GM12864 (cell line): ENCODE results near the gene CLDN19.
"Not testable (repeated sequence)": the region's sequence is repeated elsewhere in the genome, so short reads cannot be mapped to it uniquely, and the experiment has no call there.

ENCODE experiments used
- DNase-seq: peaks from one replicate; pipeline ENCODE4 v3.0.0-alpha.2; 2011; ENCODE audit warnings: low read depth
- H3K4me3 ChIP-seq: 2 replicates; pipeline ENCODE4 v1.5.1; 2011; ENCODE audit warnings: mild to moderate bottlenecking, low read depth, low read length, control low read depth
- CTCF ChIP-seq: IDR thresholded peaks from 2 replicates; pipeline ENCODE4 v1.5.1; 2011; ENCODE audit warnings: low read depth, mild to moderate bottlenecking, moderate library complexity, low read length, control low read depth, inconsistent platforms; ENCODE audit errors: missing control alignments

CLDN19 gene

GRCh38 chr1:42730002-42730401 is 10.0 kb downstream of the CLDN19 start:
- no peak overlapping the region for H3K4me3 ChIP-seq
- no peak for TF ChIP-seq CTCF
- DNase-seq = no peak

- H3K4me3 ChIP-seq, DNase-seq: not testable (repeated sequence)
Measured at GRCh38 chr1:42725820-42726219, 14.2 kb downstream of the CLDN19 start.

- no peak overlapping the region for H3K4me3 ChIP-seq
- no peak for DNase-seq
- no peak for TF ChIP-seq CTCF
Measured at GRCh38 chr1:42723511-42723910, 16.5 kb downstream of the CLDN19 start.

GRCh38 chr1:42722403-42722802 is 17.6 kb downstream of the CLDN19 start:
- H3K4me3 ChIP-seq, DNase-seq: not testable (repeated sequence)

- TF ChIP-seq CTCF = no peak
- DNase-seq = no peak
- no peak overlapping the region for H3K4me3 ChIP-seq
Measured at GRCh38 chr1:42721926-42722325, 18.1 kb downstream of the CLDN19 start.

GRCh38 chr1:42720868-42721267 is 19.2 kb downstream of the CLDN19 start:
- TF ChIP-seq CTCF = no peak
- no peak for DNase-seq
- no peak overlapping the region for H3K4me3 ChIP-seq

- not testable (repeated sequence) for H3K4me3 ChIP-seq, DNase-seq
Measured at GRCh38 chr1:42714441-42714840, 25.6 kb downstream of the CLDN19 start.

- no peak for DNase-seq
- H3K4me3 ChIP-seq = no peak overlapping the region
- TF ChIP-seq CTCF = no peak
Measured at GRCh38 chr1:42713293-42713692, 26.7 kb downstream of the CLDN19 start.

GRCh38 chr1:42712808-42713207 is 27.2 kb downstream of the CLDN19 start:
- DNase-seq, H3K4me3 ChIP-seq: not testable (repeated sequence)
